ENCODE results near the gene KAT2A.

The KAT2A gene

DNA sequence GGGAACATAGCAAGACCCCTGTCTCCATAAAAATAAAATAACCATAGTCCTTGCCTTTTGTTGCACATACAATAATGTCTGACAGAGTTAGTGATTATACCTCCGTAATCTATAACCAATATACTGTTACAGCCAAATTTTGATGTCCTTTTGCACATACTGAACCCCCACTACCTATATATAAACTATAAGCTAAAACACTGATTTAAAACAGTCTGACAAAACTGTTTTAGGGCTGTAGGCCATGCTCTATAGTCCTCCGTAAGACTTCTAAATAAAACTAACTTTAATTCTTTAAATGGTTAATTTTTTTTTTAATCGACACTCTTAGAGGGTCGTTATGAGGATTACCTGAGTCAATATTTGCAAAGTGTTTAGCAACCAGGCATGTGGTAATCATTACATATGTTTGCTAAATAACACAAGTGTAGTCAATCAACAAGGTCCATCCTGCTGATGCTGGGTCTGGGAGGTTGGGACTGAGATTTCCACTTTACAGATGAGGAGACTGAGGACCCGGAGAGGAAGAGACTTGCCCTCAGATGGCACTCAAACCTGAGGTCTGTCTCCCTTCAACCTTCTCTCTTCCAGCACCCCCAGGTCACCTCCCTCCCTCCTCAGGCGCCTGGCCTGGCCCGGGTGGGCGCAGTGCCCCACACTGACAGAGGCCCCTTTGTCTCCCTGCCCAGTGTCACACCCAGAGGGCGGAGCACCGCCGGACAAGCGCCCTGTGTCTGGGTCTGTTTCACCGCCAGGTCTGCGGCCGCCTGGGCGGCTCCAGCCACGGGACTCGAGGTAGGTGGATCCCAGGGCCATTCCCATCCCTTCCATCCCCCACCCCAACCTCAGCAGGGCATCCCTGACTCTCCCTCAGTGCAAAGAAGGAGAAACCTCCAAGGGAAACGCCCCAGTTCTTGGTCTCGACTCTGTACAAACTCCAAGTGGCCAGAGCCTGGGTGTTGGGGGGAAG is 33.1 kb downstream of the KAT2A start:
- ChIA-PET POLR2A (ENCODE audit: low non-redundant PET) (no interaction called here), CTCF (no interaction called here)
- no peak for DNase-seq (ENCODE audit: low spot score)
- H3K27ac ChIP-seq = no peak overlapping the region
- TF ChIP-seq, protein P1, sequence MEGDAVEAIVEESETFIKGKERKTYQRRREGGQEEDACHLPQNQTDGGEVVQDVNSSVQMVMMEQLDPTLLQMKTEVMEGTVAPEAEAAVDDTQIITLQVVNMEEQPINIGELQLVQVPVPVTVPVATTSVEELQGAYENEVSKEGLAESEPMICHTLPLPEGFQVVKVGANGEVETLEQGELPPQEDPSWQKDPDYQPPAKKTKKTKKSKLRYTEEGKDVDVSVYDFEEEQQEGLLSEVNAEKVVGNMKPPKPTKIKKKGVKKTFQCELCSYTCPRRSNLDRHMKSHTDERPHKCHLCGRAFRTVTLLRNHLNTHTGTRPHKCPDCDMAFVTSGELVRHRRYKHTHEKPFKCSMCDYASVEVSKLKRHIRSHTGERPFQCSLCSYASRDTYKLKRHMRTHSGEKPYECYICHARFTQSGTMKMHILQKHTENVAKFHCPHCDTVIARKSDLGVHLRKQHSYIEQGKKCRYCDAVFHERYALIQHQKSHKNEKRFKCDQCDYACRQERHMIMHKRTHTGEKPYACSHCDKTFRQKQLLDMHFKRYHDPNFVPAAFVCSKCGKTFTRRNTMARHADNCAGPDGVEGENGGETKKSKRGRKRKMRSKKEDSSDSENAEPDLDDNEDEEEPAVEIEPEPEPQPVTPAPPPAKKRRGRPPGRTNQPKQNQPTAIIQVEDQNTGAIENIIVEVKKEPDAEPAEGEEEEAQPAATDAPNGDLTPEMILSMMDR (conservative IDR thresholded peaks at IDR 0.05; ENCODE audit: low read depth) = no peak

DNA sequence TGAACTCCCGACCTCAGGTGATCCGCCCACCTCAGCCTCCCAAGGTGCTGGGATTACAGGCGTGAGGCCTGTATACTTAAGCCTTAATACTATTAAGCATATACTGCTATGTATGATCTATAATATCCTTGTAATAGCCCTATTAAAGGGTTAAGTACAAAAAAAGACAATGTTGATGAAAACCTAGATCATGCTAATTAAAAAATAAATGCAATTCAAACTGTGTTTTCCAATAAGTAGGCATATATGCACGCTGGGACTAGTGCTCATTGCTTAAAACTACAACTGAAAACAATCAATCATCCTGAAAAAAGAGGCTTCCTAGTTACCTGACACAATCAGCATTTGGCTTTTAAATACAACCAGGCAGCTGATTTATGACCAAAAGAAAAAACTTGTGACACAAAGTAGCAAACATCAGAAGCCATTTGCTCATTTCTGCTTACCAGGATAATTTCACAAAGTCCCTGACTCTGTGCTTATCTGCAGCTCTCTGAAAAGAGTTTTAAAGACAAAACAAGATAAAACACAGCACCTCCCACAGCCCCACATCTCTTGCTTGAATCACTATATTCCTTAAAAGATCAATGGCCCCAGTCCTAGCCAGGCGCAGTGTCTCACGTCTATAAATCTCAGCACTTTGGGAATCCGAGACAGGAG is 34.0 kb downstream of the KAT2A start:
- CTCF ChIA-PET = no interaction called here
- POLR2A ChIA-PET (ENCODE audit: low non-redundant PET) = no interaction called here
- TF ChIP-seq, protein P1 (conservative IDR thresholded peaks at IDR 0.05; ENCODE audit: low read depth) = no peak
- H3K27ac ChIP-seq = no peak overlapping the region
- no peak for DNase-seq (ENCODE audit: low spot score)

DNA sequence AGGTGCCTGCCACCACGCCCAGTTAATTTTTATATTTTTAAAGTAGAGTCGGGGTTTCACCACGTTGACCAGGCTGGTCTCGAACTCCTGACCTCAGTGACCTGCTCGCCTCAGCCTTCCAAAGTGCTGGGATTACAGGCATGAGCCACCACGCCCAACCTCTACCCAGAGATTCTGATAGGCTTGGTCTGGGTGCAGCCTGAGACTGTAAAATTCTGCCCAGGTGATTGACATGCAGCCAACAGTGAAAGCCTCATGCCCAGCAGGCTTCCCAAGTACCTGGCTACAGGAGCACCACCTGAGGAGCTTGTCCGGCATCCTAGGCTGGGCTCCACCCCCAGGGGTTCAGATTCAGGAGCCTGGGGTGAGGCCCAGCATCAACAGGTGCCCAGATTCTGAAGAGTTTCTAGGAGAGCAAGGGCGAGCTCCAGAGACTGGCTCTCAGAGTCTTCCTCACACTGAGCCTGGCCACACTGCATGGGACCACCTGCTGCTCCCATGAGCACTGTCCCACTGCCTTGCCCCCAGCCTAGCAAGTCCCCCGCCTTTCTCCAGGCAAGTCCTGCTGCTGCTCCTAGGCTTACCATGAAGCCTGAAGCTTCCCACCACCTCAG is 39.5 kb downstream of the KAT2A start:
- ChIA-PET POLR2A (ENCODE audit: low non-redundant PET) (no interaction called here), CTCF (no interaction called here)
- 0 out of 2 replicates have a peak overlapping the region, but pooled peaks have one; percentile 3 for H3K27ac ChIP-seq
- no peak for DNase-seq (ENCODE audit: low spot score)
- TF ChIP-seq, protein P1 (conservative IDR thresholded peaks at IDR 0.05; ENCODE audit: low read depth) = no peak

DNA sequence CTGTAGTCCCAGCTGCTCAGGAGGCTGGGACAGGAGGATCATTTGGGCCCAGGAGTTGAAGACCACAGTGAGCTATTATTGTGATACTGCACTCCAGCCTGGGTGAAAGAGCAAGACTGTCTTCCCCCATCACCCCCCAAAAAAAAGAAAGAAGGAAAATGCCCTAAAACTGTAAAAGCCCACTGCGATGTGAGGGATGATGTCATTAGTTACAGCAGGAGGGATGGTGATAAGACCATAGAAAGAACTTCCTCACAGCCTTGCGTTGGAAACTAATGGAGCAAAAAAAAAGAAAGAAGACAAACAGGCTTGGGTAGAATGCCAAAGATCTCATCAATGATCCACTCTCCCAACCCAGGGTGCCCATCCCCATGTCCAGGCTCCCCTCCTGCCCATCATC is 41.6 kb downstream of the KAT2A start:
- POLR2A ChIA-PET (ENCODE audit: low non-redundant PET) = no interaction called here
- no peak overlapping the region for H3K27ac ChIP-seq
- CTCF ChIA-PET = interaction anchor here (0.6 to 1.0 kb wide), 3 partner anchors 11 to 125 kb away, joined by 3 to 5 read pairs (median 4); no protein-coding TSS in a partner anchor
- TF ChIP-seq, protein P1 (conservative IDR thresholded peaks at IDR 0.05; ENCODE audit: low read depth) = no peak
- DNase-seq (ENCODE audit: low spot score) = no peak

DNA sequence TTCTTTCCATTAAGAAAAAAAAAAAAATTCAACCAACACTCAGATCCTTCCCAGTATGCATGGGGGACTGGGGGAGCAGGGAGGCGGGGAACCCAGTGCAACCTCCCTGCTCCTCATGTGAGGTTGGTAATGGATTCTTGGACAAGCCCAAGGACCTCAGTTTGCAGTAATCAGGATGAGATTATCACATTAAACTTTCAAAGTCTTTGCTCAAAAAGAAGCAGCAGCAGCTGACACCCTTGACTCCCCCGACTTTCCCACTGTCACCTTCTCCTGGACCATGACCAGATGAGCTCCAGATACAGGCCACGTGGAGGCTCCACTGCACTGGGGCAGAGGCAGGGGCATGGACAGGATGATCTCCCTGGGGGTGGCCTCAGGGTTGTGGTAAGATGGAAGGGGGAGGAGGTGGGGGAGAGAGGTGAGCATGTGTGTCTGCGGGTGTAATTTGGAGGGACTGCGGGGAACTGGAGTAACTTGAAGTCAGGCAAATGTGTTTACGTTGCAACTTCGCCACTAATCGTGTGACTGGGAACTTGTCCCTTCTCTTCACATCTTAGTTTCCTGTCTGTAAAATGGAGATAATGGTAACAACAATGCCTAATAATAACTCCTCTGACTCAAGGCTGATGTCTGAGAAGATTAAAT is 42.6 kb downstream of the KAT2A start:
- H3K27ac ChIP-seq = no peak overlapping the region
- CTCF ChIA-PET = interaction anchor here (0.7 kb wide), 1 partner anchor 30 kb away, joined by 9 read pairs; no protein-coding TSS in a partner anchor
- POLR2A ChIA-PET (ENCODE audit: low non-redundant PET) = no interaction called here
- TF ChIP-seq, protein P1 (conservative IDR thresholded peaks at IDR 0.05; ENCODE audit: low read depth) = no peak
- DNase-seq (ENCODE audit: low spot score) = no peak

DNA sequence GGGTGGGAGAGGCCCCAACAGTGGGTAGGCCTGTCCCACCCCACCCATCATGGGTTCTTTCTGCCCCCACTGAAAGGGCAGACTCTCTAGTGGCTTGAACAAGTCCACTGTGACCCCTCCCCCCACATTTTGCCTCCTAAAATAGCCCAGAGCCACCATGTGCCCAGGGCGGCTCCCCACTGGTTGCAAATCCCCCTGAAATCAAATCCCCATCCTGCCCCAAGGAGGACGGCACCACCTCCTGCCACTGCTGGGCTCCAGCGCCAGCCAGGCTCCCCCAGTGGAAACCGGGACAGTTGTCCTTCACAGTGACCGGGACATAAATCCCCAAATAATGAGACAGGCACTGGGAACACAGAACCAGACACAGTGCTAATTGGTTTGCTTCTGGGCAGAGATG is 43.4 kb downstream of the KAT2A start:
- ChIA-PET POLR2A (ENCODE audit: low non-redundant PET) (no interaction called here), CTCF (interaction anchor here (0.7 kb wide), 1 partner anchor 31 kb away, joined by 9 read pairs; no protein-coding TSS in a partner anchor)
- TF ChIP-seq, protein P1 (conservative IDR thresholded peaks at IDR 0.05; ENCODE audit: low read depth) = no peak
- no peak for DNase-seq (ENCODE audit: low spot score)
- no peak overlapping the region for H3K27ac ChIP-seq

Data from RWPE1 (cell line).